Measurements from ENCODE around the gene DLGAP1.

- no peak for TF ChIP-seq CTCF (IDR thresholded peaks at IDR 0.05)
- no peak for TF ChIP-seq POLR2A (IDR thresholded peaks at IDR 0.05)
Observed at GRCh38 chr18:4453567-4453873, 1.6 kb downstream of the DLGAP1 start.

Measured in testis (tissue), 2 donors.